Brain microvascular endothelial cell (primary cell): ENCODE data around the gene PIPOX.

ENCODE experiments used
- DNase-seq: peaks from one replicate; pipeline ENCODE4 v3.0.0-alpha.2; 2020
- H3K27ac ChIP-seq: fragments of 250-450 bp; sonication (Bioruptor Pico); 2 replicates; pipeline ENCODE4 v1.5.1; 2020; ENCODE audit warnings: mild to moderate bottlenecking, moderate library complexity
- H3K27me3 ChIP-seq: fragments of 250-450 bp; sonication (Bioruptor Pico); replicated peaks from 2 replicates; pipeline ENCODE4 v1.5.1; 2020; ENCODE audit warnings: mild to moderate bottlenecking
- H3K36me3 ChIP-seq: fragments of 250-450 bp; sonication (Bioruptor Pico); replicated peaks from 2 replicates; pipeline ENCODE4 v1.5.1; 2020; ENCODE audit warnings: mild to moderate bottlenecking
- H3K4me3 ChIP-seq: 2 replicates; pipeline ENCODE4 v1.5.1; 2011; ENCODE audit warnings: low read depth, mild to moderate bottlenecking, control low read depth, low read length, moderate library complexity
- in situ Hi-C: cut with HindIII; loops from 2 replicates; pipeline ENCODE4 v1.10.0; 2017; ENCODE audit warnings: low sequenced_read_pairs, low pct_ligation_motif_present
- TF ChIP-seq, protein P1 (sequence below): IDR thresholded peaks from 2 replicates; pipeline ENCODE4 v1.5.1; 2011; ENCODE audit warnings: low read depth, mild to moderate bottlenecking, moderate library complexity, low read length, control low read depth, inconsistent platforms; ENCODE audit errors: missing control alignments

PIPOX gene

DNA sequence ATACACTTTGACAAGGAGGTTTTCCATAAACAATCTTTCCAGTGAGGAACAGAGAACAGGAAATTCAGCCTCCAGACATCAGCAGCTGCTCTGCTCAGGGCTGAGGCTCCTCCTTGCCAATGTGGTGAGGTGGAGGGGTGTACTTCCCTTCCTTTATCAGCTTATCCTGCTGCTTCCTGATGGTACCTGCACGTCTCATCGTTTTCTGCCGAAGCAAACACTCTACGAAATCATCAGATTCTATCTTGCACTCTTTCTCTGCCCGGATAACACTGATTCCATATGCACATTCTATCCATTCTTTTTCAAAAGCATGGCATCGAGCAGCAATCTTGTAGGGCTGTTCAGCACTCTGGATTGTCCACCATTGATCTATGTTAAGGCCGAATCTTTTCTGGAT is 21.7 kb upstream of the PIPOX start:
- H3K27me3 ChIP-seq = peaks cover 56% of the 10 kb centered on the region
- no peak overlapping the region for H3K27ac ChIP-seq
- in situ Hi-C loops = no loop called here
- no peak for DNase-seq
- TF ChIP-seq, protein P1, sequence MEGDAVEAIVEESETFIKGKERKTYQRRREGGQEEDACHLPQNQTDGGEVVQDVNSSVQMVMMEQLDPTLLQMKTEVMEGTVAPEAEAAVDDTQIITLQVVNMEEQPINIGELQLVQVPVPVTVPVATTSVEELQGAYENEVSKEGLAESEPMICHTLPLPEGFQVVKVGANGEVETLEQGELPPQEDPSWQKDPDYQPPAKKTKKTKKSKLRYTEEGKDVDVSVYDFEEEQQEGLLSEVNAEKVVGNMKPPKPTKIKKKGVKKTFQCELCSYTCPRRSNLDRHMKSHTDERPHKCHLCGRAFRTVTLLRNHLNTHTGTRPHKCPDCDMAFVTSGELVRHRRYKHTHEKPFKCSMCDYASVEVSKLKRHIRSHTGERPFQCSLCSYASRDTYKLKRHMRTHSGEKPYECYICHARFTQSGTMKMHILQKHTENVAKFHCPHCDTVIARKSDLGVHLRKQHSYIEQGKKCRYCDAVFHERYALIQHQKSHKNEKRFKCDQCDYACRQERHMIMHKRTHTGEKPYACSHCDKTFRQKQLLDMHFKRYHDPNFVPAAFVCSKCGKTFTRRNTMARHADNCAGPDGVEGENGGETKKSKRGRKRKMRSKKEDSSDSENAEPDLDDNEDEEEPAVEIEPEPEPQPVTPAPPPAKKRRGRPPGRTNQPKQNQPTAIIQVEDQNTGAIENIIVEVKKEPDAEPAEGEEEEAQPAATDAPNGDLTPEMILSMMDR = no peak
- H3K4me3 ChIP-seq = no peak overlapping the region
- no peaks in the 10 kb centered on the region for H3K36me3 ChIP-seq

DNA sequence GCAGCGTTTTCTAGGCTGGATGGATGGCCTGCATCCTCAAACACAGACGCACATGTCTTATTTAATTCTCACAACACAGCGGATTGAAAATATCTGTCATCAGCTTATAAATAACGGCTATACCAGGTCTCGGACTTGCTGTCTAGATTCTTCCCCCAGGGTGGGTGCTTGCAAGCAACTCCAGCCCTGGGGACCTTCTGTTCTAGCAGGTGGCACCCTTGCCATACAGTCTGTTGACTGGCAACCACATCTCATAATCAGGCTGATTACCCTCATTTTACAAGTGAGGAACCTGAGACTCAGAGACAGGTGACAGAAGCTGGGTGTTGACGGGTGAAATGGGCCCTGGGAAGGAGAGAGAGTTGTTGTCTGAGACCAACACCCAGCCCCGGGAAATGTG is 20.9 kb upstream of the PIPOX start:
- TF ChIP-seq, protein P1 = no peak
- in situ Hi-C loops = no loop called here
- H3K27me3 ChIP-seq = peaks cover 50% of the 10 kb centered on the region

DNA sequence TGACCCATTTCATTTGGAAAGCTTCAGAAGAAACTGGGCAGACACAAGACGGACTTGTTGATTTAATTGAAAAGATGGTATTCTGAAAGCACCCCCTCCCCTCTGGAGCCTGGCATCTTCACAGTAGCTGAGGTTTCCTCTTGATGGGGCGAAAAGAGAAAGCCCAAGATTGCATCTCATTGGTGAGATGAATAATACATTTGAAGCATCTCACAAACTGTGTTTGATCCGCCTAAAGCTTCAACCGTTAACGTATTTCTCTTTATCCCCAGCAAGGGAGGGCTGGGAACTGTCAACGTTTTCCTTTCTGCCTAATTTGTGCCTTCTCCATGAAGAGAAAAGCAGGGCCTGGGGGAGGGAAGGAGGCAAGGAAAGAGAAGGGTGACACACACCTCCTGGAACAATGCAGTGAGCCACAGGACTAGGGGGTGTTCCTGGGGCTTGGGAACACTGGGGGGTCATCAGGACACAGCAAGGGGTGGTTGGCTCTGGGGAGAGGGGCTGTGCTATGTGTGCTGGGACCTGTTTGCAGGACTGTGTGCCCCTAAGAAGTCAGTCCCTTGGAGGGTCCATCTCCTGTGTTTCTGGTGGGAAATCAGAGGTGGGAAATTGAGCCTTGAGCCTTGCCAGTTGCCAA is 18.5 kb upstream of the PIPOX start:
- no peaks in the 10 kb centered on the region for H3K36me3 ChIP-seq
- peaks cover 32% of the 10 kb centered on the region for H3K27me3 ChIP-seq
- no peak for DNase-seq
- H3K27ac ChIP-seq = no peak overlapping the region
- in situ Hi-C loops = no loop called here
- TF ChIP-seq, protein P1 = no peak
- no peak overlapping the region for H3K4me3 ChIP-seq

More for the DNA sequence above, 20.9 kb upstream of the PIPOX start:
- no peak for DNase-seq
- H3K27ac ChIP-seq = no peak overlapping the region
- no peak overlapping the region for H3K4me3 ChIP-seq
- no peaks in the 10 kb centered on the region for H3K36me3 ChIP-seq

DNA sequence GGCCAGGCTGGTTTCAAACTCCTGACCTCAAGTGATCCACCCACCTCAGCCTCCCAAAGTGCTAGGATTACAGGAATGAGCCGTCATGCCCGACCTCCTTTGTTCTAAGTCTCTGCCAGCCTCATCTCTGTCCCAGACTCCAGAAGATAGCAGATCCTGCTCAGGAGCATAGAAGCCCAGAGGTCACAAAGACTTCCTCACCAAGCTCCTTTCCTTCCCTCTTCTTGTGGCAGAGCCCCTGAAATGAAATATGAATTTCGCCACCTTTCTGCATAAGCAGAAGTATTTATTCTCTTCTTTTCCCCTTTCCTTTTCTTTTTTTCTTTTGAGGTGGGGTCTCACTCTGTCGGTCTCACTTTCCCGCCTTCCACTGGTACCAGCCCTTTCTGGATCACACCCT is 11.5 kb upstream of the PIPOX start:
- no peak for DNase-seq
- in situ Hi-C loops = no loop called here
- no peak overlapping the region for H3K4me3 ChIP-seq
- peaks cover 32% of the 10 kb centered on the region for H3K27me3 ChIP-seq
- H3K27ac ChIP-seq = no peak overlapping the region
- TF ChIP-seq, protein P1 = no peak
- H3K36me3 ChIP-seq = no peaks in the 10 kb centered on the region

DNA sequence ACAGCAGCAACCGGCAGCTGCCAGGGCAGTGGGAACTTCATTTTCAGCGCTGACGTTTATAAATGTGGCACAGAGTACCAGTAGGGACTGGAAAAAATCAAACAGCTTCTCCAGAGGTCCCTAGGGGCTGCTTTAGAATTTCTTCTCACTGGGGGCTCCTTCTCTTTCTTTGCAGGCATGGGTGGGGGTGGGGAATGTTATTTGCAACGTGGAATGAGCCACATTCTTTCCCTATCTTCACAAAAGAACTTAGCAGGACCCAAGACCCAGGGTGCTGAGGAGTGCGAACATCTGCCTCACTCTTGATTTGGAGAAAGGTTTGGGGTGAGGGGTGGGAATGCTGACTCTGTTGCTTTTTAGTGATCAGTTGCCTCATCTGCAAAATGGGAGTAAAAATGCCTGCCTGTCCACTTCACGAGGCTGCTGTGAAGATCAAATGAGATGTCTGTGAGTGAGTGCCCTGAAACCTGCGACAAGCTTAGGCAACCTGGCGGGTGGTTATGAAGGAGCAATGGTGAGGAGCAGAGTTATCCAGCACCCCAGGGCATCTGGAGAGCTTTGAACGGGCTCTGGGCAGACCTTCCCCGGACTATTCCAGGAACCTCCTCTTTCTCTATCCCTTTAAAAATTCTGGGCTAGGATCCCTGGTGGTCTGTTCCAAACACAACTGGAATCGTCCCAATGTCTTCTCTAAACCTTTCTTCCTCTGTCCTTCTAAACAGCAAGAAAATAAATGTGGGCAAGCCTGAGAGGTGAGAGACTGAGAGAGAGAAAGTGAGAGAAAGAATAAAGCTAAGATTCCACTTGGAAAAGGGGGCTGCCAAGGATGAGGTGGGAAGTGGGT is 10.7 kb upstream of the PIPOX start:
- in situ Hi-C loops = no loop called here
- no peak overlapping the region for H3K27ac ChIP-seq
- no peaks in the 10 kb centered on the region for H3K36me3 ChIP-seq
- DNase-seq = no peak
- TF ChIP-seq, protein P1 = no peak
- H3K4me3 ChIP-seq = no peak overlapping the region
- peaks cover 33% of the 10 kb centered on the region for H3K27me3 ChIP-seq

DNA sequence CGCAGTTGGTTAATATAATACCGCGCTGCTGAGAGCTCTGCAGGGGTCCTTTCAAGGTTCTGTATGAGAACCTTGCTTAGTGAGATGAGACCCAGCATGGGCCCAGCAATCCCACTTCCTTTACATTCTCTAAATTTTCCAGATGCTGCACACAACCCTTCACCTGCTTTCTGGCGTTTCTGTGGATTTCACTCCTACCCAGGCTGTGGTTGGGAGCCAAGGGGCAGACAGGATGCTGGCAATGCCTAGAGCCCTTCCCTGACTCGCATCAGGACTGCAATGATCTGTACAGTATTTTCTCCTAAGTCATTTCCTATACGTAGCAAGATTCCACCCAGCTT is 10.1 kb upstream of the PIPOX start:
- no peak overlapping the region for H3K27ac ChIP-seq
- TF ChIP-seq, protein P1 = no peak
- no peak overlapping the region for H3K4me3 ChIP-seq
- no peak for DNase-seq
- H3K27me3 ChIP-seq = peaks cover 35% of the 10 kb centered on the region
- in situ Hi-C loops = no loop called here
- no peaks in the 10 kb centered on the region for H3K36me3 ChIP-seq
